ENCODE measurements around the gene ATG10. TPM values are rescaled to one million over a fixed set of nuclear protein-coding genes. Genes with fewer than 3 reads are reported as not detected.
"Not testable (repeated sequence)": the region's sequence is repeated elsewhere in the genome, so short reads cannot be mapped to it uniquely, and the experiment has no call there.

Gene ATG10
- polyA plus RNA-seq, 1 of the 3 experiments (the other 2 are of a cell fraction), result 3.2 TPM

- no peaks in the 10 kb centered on the region for H3K79me2 ChIP-seq (ENCODE audit: insufficient read depth)
- no peak overlapping the region for H3K4me2 ChIP-seq
- POLR2A ChIA-PET, result no interaction called here
- no peaks in the 10 kb centered on the region for H3K9me2 ChIP-seq
- H3K4me1 ChIP-seq (ENCODE audit: control insufficient read depth in 1 of 2, insufficient read depth in 2 of 2, low read depth in 1 of 2, low read length in 1 of 2), result no peaks in the 10 kb centered on the region; a peak in 1 of 4 replicates
- CTCF ChIA-PET, result no interaction called here
- H2AFZ ChIP-seq (ENCODE audit: low read depth), result no peak overlapping the region
- H3K9ac ChIP-seq, result no peak overlapping the region
- DNase-seq, result no peak
- H3F3A ChIP-seq (replicated peaks; ENCODE audit: insufficient read depth), result no peaks in the 10 kb centered on the region
- WGBS (ENCODE audit: low lambda C conversion rate), result 93% methylated on average over 1 of the region's 1 CpG
- TF ChIP-seq RXRA (IDR thresholded peaks at IDR 0.05; ENCODE audit: borderline replicate concordance, low read depth), result no peak
- TF ChIP-seq MEF2A (IDR thresholded peaks at IDR 0.05; ENCODE audit: borderline replicate concordance, low read depth), result no peak
- TF ChIP-seq, protein P1, sequence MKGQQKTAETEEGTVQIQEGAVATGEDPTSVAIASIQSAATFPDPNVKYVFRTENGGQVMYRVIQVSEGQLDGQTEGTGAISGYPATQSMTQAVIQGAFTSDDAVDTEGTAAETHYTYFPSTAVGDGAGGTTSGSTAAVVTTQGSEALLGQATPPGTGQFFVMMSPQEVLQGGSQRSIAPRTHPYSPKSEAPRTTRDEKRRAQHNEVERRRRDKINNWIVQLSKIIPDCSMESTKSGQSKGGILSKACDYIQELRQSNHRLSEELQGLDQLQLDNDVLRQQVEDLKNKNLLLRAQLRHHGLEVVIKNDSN (IDR thresholded peaks at IDR 0.05; ENCODE audit: borderline replicate concordance, low read depth), result no peak
- no peak for TF ChIP-seq CHD2 (IDR thresholded peaks at IDR 0.05; ENCODE audit: low read length, partially characterized antibody)
- TF ChIP-seq FOSL2 (IDR thresholded peaks at IDR 0.05; ENCODE audit: borderline replicate concordance, low read depth), result no peak
- TF ChIP-seq ZBTB33 (IDR thresholded peaks at IDR 0.05; ENCODE audit: borderline replicate concordance, low read depth), result no peak
- TF ChIP-seq SIN3A (IDR thresholded peaks at IDR 0.05; ENCODE audit: borderline replicate concordance, low read depth, low read length), result no peak
- no peak for TF ChIP-seq TAF1 (IDR thresholded peaks at IDR 0.05; ENCODE audit: borderline replicate concordance, low read depth, low read length)
- no peak for TF ChIP-seq FOXJ3 (CRISPR knock-in tag; IDR thresholded peaks at IDR 0.05)
- TF ChIP-seq RAD21 (IDR thresholded peaks at IDR 0.05; ENCODE audit: low read length), result no peak
- no peak for TF ChIP-seq YY1 (IDR thresholded peaks at IDR 0.05; ENCODE audit: low read depth)
- TF ChIP-seq FOXM1 (IDR thresholded peaks at IDR 0.05; ENCODE audit: low read depth), result no peak
- TF ChIP-seq MXI1 (IDR thresholded peaks at IDR 0.05; ENCODE audit: low read depth, low read length), result no peak
- no peak for TF ChIP-seq GABPA (IDR thresholded peaks at IDR 0.05; ENCODE audit: low read depth)
- H3K4me3 ChIP-seq (ENCODE audit: low read depth in 2 of 2, low read length in 1 of 2), result no peak overlapping the region
- H4K20me1 ChIP-seq (ENCODE audit: insufficient read depth), result no peaks in the 10 kb centered on the region
- H3K36me3 ChIP-seq (replicated peaks in 1 of 2; ENCODE audit: control insufficient read depth in 1 of 2, insufficient read depth in 2 of 2, low read length in 1 of 2), result no peaks in the 10 kb centered on the region
- H3K27me3 ChIP-seq (ENCODE audit: insufficient read depth), result no peaks in the 10 kb centered on the region
- H3K9me3 ChIP-seq, result no peaks in the 10 kb centered on the region
- H3K27ac ChIP-seq (ENCODE audit: low read depth in 2 of 2, low read length in 1 of 2), result no peak overlapping the region
These were observed 86.9 kb downstream of the ATG10 start for GRCh38 chr5:82058710-82059109.

GRCh38 chr5:82066791-82067190, 95.0 kb downstream of the ATG10 start:
- no peak for DNase-seq
- CTCF ChIA-PET, result no interaction called here

GRCh38 chr5:82068042-82068441, 96.2 kb downstream of the ATG10 start:
- CTCF ChIA-PET, result not testable (repeated sequence)

More at GRCh38 chr5:82066791-82067190, 95.0 kb downstream of the ATG10 start:
- Histone ChIP-seq H3K27ac (ENCODE audit: low read depth in 2 of 2, low read length in 1 of 2) (no peak overlapping the region), H2AFZ (ENCODE audit: low read depth) (no peak overlapping the region), H3K79me2 (ENCODE audit: insufficient read depth) (no peaks in the 10 kb centered on the region), H3K9me3 (no peaks in the 10 kb centered on the region), H3K4me3 (ENCODE audit: low read depth in 2 of 2, low read length in 1 of 2) (no peak overlapping the region), H3F3A (replicated peaks; ENCODE audit: insufficient read depth) (no peaks in the 10 kb centered on the region), H3K27me3 (ENCODE audit: insufficient read depth) (no peaks in the 10 kb centered on the region), H3K36me3 (replicated peaks in 1 of 2; ENCODE audit: control insufficient read depth in 1 of 2, insufficient read depth in 2 of 2, low read length in 1 of 2) (no peaks in the 10 kb centered on the region), H3K4me2 (no peak overlapping the region), H3K9ac (no peak overlapping the region), H3K4me1 (ENCODE audit: control insufficient read depth in 1 of 2, insufficient read depth in 2 of 2, low read depth in 1 of 2, low read length in 1 of 2) (no peaks in the 10 kb centered on the region), H4K20me1 (ENCODE audit: insufficient read depth) (no peaks in the 10 kb centered on the region), H3K9me2 (no peaks in the 10 kb centered on the region)
- TF ChIP-seq NFIC (IDR thresholded peaks at IDR 0.05; ENCODE audit: borderline replicate concordance) (no peak), TCF12 (IDR thresholded peaks at IDR 0.05) (no peak)
- POLR2A ChIA-PET, result no interaction called here

More at GRCh38 chr5:82068042-82068441, 96.2 kb downstream of the ATG10 start:
- H3K9ac ChIP-seq; DNase-seq; H3K79me2 ChIP-seq (ENCODE audit: insufficient read depth); H3K4me1 ChIP-seq (ENCODE audit: control insufficient read depth in 1 of 2, insufficient read depth in 2 of 2, low read depth in 1 of 2, low read length in 1 of 2); H3K4me2 ChIP-seq; H3F3A ChIP-seq (replicated peaks; ENCODE audit: insufficient read depth); H3K36me3 ChIP-seq (replicated peaks in 1 of 2; ENCODE audit: control insufficient read depth in 1 of 2, insufficient read depth in 2 of 2, low read length in 1 of 2); H3K27me3 ChIP-seq (ENCODE audit: insufficient read depth); H4K20me1 ChIP-seq (ENCODE audit: insufficient read depth); H3K9me3 ChIP-seq; H3K27ac ChIP-seq (ENCODE audit: low read depth in 2 of 2, low read length in 1 of 2); H2AFZ ChIP-seq (ENCODE audit: low read depth); H3K9me2 ChIP-seq; POLR2A ChIA-PET; H3K4me3 ChIP-seq (ENCODE audit: low read depth in 2 of 2, low read length in 1 of 2): not testable (repeated sequence)
- WGBS (ENCODE audit: low lambda C conversion rate), result 98% methylated on average over 3 of the region's 3 CpGs
